ENCODE results near the gene ABHD14A.
A peak's percentile ranks its signal among the peaks of the same experiment; 100 is the strongest.

Gene ABHD14A

GRCh38 chr3:51941798-51942602, 32.9 kb upstream of the ABHD14A start, which contains the start of the genes PARP3 and RRP9:
Gene PARP3 (plus strand): TSS chr3:51942363. CDS start chr3:51943356, 993 bp downstream.
Gene RRP9 (minus strand): TSS chr3:51941904. CDS start chr3:51941867, 37 bp downstream.
- peak; percentile 99 for DNase-seq (ENCODE audit: low read depth)
- H3K4me3 ChIP-seq (ENCODE audit: low read length) = peak within 1 kb of the TSS; percentile 84
- peak; percentile 99 for TF ChIP-seq CTCF (conservative IDR thresholded peaks at IDR 0.05; ENCODE audit: low read depth, low read length)

GRCh38 chr3:51942603-51943450, 32.0 kb upstream of the ABHD14A start:
- no peak for TF ChIP-seq CTCF (conservative IDR thresholded peaks at IDR 0.05; ENCODE audit: low read depth, low read length)
- peak overlapping the region; percentile 43 for H3K4me3 ChIP-seq (ENCODE audit: low read length)
- DNase-seq (ENCODE audit: low read depth) = no peak

- no peak for TF ChIP-seq CTCF (conservative IDR thresholded peaks at IDR 0.05; ENCODE audit: low read depth, low read length)
- H3K4me3 ChIP-seq (ENCODE audit: low read length) = no peak overlapping the region
- DNase-seq (ENCODE audit: low read depth) = no peak
Observed at GRCh38 chr3:51943451-51944391, 31.1 kb upstream of the ABHD14A start.

GRCh38 chr3:51944451-51945021, 30.3 kb upstream of the ABHD14A start:
- DNase-seq (ENCODE audit: low read depth) = no peak
- TF ChIP-seq CTCF (conservative IDR thresholded peaks at IDR 0.05; ENCODE audit: low read depth, low read length) = no peak
- no peak overlapping the region for H3K4me3 ChIP-seq (ENCODE audit: low read length)

- no peak overlapping the region for H3K4me3 ChIP-seq (ENCODE audit: low read length)
- no peak for TF ChIP-seq CTCF (conservative IDR thresholded peaks at IDR 0.05; ENCODE audit: low read depth, low read length)
- no peak for DNase-seq (ENCODE audit: low read depth)
Observed at GRCh38 chr3:51945031-51945840, 29.6 kb upstream of the ABHD14A start.

Measured in retinal pigment epithelial cell (primary cell).